ENCODE results near the gene HECTD2.

Gene HECTD2

GRCh38 chr10:91562839-91563581, 152.9 kb downstream of the HECTD2 start:
- H3K27me3 ChIP-seq (replicated peaks), result no peaks in the 10 kb centered on the region
- TF ChIP-seq CTCF (IDR thresholded peaks at IDR 0.05; ENCODE audit: low read depth, low read length, missing control alignments), result no peak
- in situ Hi-C loops (cut with HindIII; ENCODE audit: low pct_ligation_motif_present, low sequenced_read_pairs), result no loop called here
- H3K36me3 ChIP-seq (replicated peaks), result no peaks in the 10 kb centered on the region
- no peak overlapping the region for H3K27ac ChIP-seq
- H3K4me3 ChIP-seq (ENCODE audit: low read depth, low read length), result no peak overlapping the region
- no peak for DNase-seq

- in situ Hi-C loops (cut with HindIII; ENCODE audit: low pct_ligation_motif_present, low sequenced_read_pairs), result no loop called here
- no peak overlapping the region for H3K27ac ChIP-seq
- no peak overlapping the region for H3K4me3 ChIP-seq (ENCODE audit: low read depth, low read length)
- H3K27me3 ChIP-seq (replicated peaks), result no peaks in the 10 kb centered on the region
- H3K36me3 ChIP-seq (replicated peaks), result no peaks in the 10 kb centered on the region
- no peak for DNase-seq
- TF ChIP-seq CTCF (IDR thresholded peaks at IDR 0.05; ENCODE audit: low read depth, low read length, missing control alignments), result no peak
Measured at GRCh38 chr10:91564026-91564425, 153.9 kb downstream of the HECTD2 start.

Data from brain microvascular endothelial cell (primary cell).